Measurements from ENCODE around the gene PMS1. TPM values are rescaled to one million over a fixed set of nuclear protein-coding genes. Genes with fewer than 3 reads are reported as not detected.

The PMS1 gene
- total and polyA plus RNA-seq, 10 donors = 12.6 to 39.3 (median 24.5) TPM

DNA sequence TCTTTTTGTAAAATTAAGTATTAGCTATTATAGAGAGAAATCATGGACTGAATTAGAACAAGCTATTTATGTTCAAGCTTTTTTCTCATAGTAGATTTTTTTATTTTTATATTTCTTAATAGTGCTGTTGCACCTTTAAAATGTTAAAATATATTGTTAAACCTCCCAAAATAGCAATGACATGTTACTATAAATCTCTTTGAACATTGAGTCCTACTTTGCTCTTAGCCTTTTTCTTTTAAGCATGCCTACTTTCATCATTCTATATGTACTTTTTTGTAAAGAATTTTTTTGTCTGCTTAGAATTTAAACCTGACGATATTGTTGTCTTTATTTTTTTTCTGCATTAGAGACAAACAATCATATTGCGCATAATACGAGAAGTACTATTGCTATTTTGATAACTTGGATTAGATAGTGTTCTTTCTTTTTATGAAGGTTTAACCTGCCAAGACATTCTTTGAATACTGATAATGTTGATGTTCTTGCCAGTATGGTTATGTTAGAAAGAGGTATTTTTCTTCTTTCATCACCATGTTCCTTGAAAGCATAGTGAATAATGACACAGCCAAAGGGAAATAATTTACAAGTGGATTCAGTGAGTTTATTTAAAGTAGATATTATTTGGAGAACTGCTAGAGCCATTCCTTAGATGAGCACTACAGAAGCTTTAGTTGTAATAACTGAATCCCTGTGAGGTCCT is 40.6 kb downstream of the PMS1 start:
- Histone ChIP-seq H3K27ac (no peak overlapping the region), H3K27me3 (replicated peaks in 1 of 7) (no peaks in the 10 kb centered on the region), H3K9me3 (no peaks in the 10 kb centered on the region), H3K4me1 (no peaks in the 10 kb centered on the region), H3K36me3 (peaks cover 0 to 52% (median 6%) of the 10 kb centered on the region in 6 donors), H3K4me3 (no peak overlapping the region)
- intact Hi-C loops (cut with DNase I; ENCODE audit: low total_unique reads) = no loop called here
- WGBS, 5 donors = 96 to 99% (median 97%) methylated on average over 3 of the region's 3 CpGs
- TF ChIP-seq POLR2A (IDR thresholded peaks at IDR 0.05) (no peak), POLR2AphosphoS5 (IDR thresholded peaks at IDR 0.05) (no peak)
- TF ChIP-seq, protein P1, sequence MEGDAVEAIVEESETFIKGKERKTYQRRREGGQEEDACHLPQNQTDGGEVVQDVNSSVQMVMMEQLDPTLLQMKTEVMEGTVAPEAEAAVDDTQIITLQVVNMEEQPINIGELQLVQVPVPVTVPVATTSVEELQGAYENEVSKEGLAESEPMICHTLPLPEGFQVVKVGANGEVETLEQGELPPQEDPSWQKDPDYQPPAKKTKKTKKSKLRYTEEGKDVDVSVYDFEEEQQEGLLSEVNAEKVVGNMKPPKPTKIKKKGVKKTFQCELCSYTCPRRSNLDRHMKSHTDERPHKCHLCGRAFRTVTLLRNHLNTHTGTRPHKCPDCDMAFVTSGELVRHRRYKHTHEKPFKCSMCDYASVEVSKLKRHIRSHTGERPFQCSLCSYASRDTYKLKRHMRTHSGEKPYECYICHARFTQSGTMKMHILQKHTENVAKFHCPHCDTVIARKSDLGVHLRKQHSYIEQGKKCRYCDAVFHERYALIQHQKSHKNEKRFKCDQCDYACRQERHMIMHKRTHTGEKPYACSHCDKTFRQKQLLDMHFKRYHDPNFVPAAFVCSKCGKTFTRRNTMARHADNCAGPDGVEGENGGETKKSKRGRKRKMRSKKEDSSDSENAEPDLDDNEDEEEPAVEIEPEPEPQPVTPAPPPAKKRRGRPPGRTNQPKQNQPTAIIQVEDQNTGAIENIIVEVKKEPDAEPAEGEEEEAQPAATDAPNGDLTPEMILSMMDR (IDR thresholded peaks at IDR 0.05 in 8 of 11, conservative IDR thresholded peaks at IDR 0.05 in 3 of 11) = no peak
- DNase-seq = no peak

DNA sequence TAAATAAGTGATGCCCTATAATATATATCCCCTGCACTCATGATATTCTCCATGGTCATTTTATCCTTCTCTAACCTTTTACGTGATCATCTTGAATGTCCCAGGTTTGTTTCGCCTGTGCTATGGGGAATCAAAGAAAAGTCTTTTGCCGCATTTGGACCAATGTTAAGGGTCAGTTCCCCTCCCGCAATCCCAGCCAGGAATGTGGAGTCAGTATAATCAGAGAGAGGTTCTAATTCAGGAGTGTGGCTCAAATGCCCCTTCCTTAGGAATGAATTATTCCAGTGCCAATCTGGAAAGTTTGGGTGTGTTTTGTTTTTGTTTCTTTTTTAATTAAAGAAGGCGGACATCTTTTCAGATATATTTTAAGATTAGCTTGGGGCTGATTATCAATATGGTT is 41.8 kb downstream of the PMS1 start:
- intact Hi-C loops (cut with DNase I; ENCODE audit: low total_unique reads) = no loop called here
- H3K4me3 ChIP-seq = no peak overlapping the region
- TF ChIP-seq POLR2A (IDR thresholded peaks at IDR 0.05) (no peak), POLR2AphosphoS5 (IDR thresholded peaks at IDR 0.05) (no peak)
- TF ChIP-seq, protein P1 (IDR thresholded peaks at IDR 0.05 in 8 of 11, conservative IDR thresholded peaks at IDR 0.05 in 3 of 11) = no peak

DNA sequence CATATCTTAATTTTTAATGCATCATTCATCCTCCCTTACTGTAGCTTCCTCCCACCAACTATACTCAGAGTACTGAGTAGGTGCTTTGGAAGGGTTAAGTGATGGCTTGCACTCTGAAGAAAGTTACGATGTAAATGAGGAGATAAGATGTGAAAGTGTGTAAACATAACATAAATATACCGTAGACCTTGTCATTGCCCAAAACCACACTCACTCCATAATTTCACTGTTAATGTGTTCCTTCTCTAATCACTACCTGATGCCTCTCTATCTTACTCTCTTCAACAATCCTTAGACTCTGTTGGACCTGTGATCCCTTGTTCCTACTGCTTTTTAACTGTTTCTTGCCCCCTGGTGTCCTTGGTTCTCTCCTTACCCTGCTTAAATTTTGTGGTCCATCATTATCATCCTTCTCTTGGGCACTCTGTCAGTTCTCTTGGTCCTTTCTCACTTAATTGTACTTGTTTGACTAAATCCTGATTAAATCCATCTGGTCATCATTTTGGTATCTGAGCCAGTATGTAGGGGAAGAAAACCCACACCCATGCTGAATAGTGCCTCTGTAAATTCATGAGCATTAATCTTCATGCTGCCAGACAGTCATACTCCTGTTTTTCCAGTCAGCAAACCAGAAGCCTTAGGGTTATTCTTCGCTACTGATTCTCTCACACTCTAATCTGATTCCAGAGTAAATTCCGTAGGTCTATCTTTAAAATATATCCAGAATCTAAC is 45.0 kb downstream of the PMS1 start:
- no peak for DNase-seq
- Histone ChIP-seq H3K9me3 (no peaks in the 10 kb centered on the region), H3K4me1 (no peaks in the 10 kb centered on the region), H3K27me3 (replicated peaks in 1 of 7) (no peaks in the 10 kb centered on the region), H3K4me3 (no peak overlapping the region), H3K36me3 (peaks cover 0 to 51% (median 2%) of the 10 kb centered on the region in 6 donors), H3K27ac (no peak overlapping the region)
- intact Hi-C loops (cut with DNase I; ENCODE audit: low total_unique reads) = no loop called here
- 83 to 94% (median 91%) methylated on average over 4 of the region's 4 CpGs for whole genome bisulfite sequencing, 5 donors
- TF ChIP-seq, protein P1 (IDR thresholded peaks at IDR 0.05 in 8 of 11, conservative IDR thresholded peaks at IDR 0.05 in 3 of 11) = no peak

More for the DNA sequence above, 41.8 kb downstream of the PMS1 start:
- Histone ChIP-seq H3K9me3 (no peaks in the 10 kb centered on the region), H3K27me3 (replicated peaks in 1 of 7) (no peaks in the 10 kb centered on the region), H3K36me3 (peaks cover 0 to 52% (median 5%) of the 10 kb centered on the region in 6 donors), H3K4me1 (no peaks in the 10 kb centered on the region), H3K27ac (no peak overlapping the region)
- 85 to 99% (median 97%) methylated on average over 5 of the region's 5 CpGs for WGBS, 5 donors
- DNase-seq = no peak

DNA sequence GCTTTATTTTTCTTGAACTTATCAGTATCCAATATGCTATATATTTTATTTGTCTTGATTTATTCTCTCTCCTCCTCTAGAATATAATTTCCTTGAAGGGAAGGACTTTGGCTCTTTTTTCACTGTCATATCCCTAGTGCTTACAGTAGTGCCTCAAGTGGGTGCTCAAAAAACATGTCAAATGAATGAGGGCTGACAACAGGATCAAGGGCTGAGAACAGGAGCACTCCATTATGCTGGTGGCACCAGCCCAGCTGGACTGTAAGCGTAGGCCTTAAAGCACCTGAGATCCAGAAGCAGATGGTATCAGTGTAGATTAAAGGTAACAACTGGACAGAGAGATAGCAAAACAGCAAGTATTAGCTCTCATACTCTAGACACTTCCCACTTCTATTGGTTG is 46.3 kb downstream of the PMS1 start:
- Histone ChIP-seq H3K4me3 (no peak overlapping the region), H3K27ac (no peak overlapping the region), H3K36me3 (peaks cover 0 to 51% (median 2%) of the 10 kb centered on the region in 6 donors), H3K9me3 (no peaks in the 10 kb centered on the region), H3K4me1 (no peaks in the 10 kb centered on the region), H3K27me3 (replicated peaks in 1 of 7) (no peaks in the 10 kb centered on the region)
- 97 to 100% (median 97%) methylated on average over 1 of the region's 1 CpG for WGBS, 5 donors
- intact Hi-C loops (cut with DNase I; ENCODE audit: low total_unique reads) = no loop called here
- TF ChIP-seq, protein P1 (IDR thresholded peaks at IDR 0.05 in 8 of 11, conservative IDR thresholded peaks at IDR 0.05 in 3 of 11) = no peak
- TF ChIP-seq POLR2AphosphoS5 (IDR thresholded peaks at IDR 0.05) = no peak
- no peak for TF ChIP-seq POLR2A (IDR thresholded peaks at IDR 0.05)
- DNase-seq = no peak
